ENCODE results near the gene SMIM33. TPM values are rescaled to one million over a fixed set of nuclear protein-coding genes. Genes with fewer than 3 reads are reported as not detected.

The SMIM33 gene
- total and polyA plus RNA-seq, 9 of the 15 experiments (the other 6 are each of a cell fraction or from before 2014, with no cell fraction given), result not detected

GRCh38 chr5:139481122-139481533 is 10.3 kb downstream of the SMIM33 start (continued):
- TF ChIP-seq RCOR1 (IDR thresholded peaks at IDR 0.05; ENCODE audit: borderline replicate concordance in 1 of 2, low read depth in 2 of 2, low read length in 2 of 2) (0 out of 4 replicates have a peak, but pooled peaks of 1 of the 2 experiments have one; percentile 32), FOXP1 (CRISPR knock-in tag; IDR thresholded peaks at IDR 0.05) (no peak), POLR2G (IDR thresholded peaks at IDR 0.05; ENCODE audit: low read depth, low read length) (peak; percentile 57), FOXA3 (CRISPR knock-in tag; conservative IDR thresholded peaks at IDR 0.05 in 1 of 2, IDR thresholded peaks at IDR 0.05 in 1 of 2) (0 out of 4 replicates have a peak, but pooled peaks of 1 of the 2 experiments have one; percentile 50), MAX (CRISPR knock-in tag; IDR thresholded peaks at IDR 0.05) (0 out of 2 replicates have a peak, but pooled peaks have one; percentile 12), CTBP1 (IDR thresholded peaks at IDR 0.05; ENCODE audit: borderline replicate concordance) (peak; percentile 72; the same call in 1 of the 2 replicates), CXXC5 (CRISPR knock-in tag; IDR thresholded peaks at IDR 0.05) (no peak), VEZF1 (CRISPR knock-in tag; IDR thresholded peaks at IDR 0.05) (peak; percentile 62; the same call in 1 of the 2 replicates), ZNF12 (CRISPR knock-in tag; IDR thresholded peaks at IDR 0.05) (no peak)

All from K562 (cell line).